DOHH2 (cell line): ENCODE data around the gene NMS.

ENCODE experiments used
- CTCF ChIP-seq: fragments of 200-600 bp; sonication (generic); IDR thresholded peaks from one replicate; pipeline ENCODE4 v1.5.1; 2014; ENCODE audit warnings: antibody characterized with exemption, mild to moderate bottlenecking, low read depth, low read length; ENCODE audit not compliant: poor library complexity, severe bottlenecking
- EZH2phosphoT487 ChIP-seq: fragments of 200-600 bp; sonication (generic); IDR thresholded peaks from 2 replicates; pipeline ENCODE4 v1.6.1; 2017; ENCODE audit warnings: borderline replicate concordance, mild to moderate bottlenecking, antibody characterized with exemption, low read length, moderate library complexity, mixed read lengths

- TF ChIP-seq CTCF (no peak), EZH2phosphoT487 (no peak)
Measured at GRCh38 chr2:100451092-100451491, 19.2 kb upstream of the NMS start.
